Endothelial cell of umbilical vein (primary cell): ENCODE data around the gene UBE2QL1. TPM values are rescaled to one million over a fixed set of nuclear protein-coding genes. Genes with fewer than 3 reads are reported as not detected.

Experiments
- BruUV-seq: library from RNA; stranded (reverse); fragments of 400-500 nt; replicated peaks from 2 replicates; lab custom pipeline; 2021; lab: Mats Ljungman, UMichigan
- CTCF ChIA-PET: fragments of 300-600, 350-600 bp; sonication (Branson Sonifier 250); formaldehyde crosslinking; loops from one replicate; lab custom pipeline; 2021; ENCODE audit warnings: antibody characterized with exemption, inconsistent platforms; lab: Charles Lee
- POLR2A ChIA-PET: fragments of 300-600, 350-600 bp; sonication (Branson Sonifier 250); formaldehyde crosslinking; loops from one replicate; lab custom pipeline; 2021; ENCODE audit warnings: antibody characterized with exemption, inconsistent platforms; lab: Charles Lee
- DNase-seq: peaks from one replicate; pipeline ENCODE4 v3.0.0-alpha.2; 2011; ENCODE audit warnings: low read depth, low spot score
- FAIRE-seq: peaks from 2 replicates; lab custom pipeline; 2011; peaks lifted over from hg19 to GRCh38; lab: Jason Lieb, UNC
- H2AFZ ChIP-seq: 2 replicates; pipeline ENCODE4 v1.6.0; 2012; ENCODE audit warnings: low read depth, low read length, control low read depth, inconsistent platforms
- H3K27ac ChIP-seq: 2 replicates; pipeline ENCODE4 v1.5.1; 2011; ENCODE audit warnings: low read depth, mild to moderate bottlenecking, control low read depth, low read length, moderate library complexity; ENCODE audit not compliant: insufficient read depth
- H3K27me3 ChIP-seq, 2 experiments: 2 replicates each; pipeline versions ENCODE4 v1.6.0 to v1.6.1; 2011; ENCODE audit warnings: low read length in 2 of 2, mixed read lengths in 1 of 2; ENCODE audit not compliant: control insufficient read depth in 2 of 2, insufficient read depth in 2 of 2
- H3K36me3 ChIP-seq, 2 experiments: 2 replicates in 1 of 2; 3 replicates in 1 of 2; pipeline ENCODE4 v1.5.1; 2011; ENCODE audit warnings: low read length in 2 of 2, mild to moderate bottlenecking in 1 of 2, moderate library complexity in 1 of 2; ENCODE audit not compliant: control insufficient read depth in 2 of 2, insufficient read depth in 2 of 2; ENCODE audit errors: extremely low read depth in 1 of 2
- H3K4me1 ChIP-seq: 3 replicates; pipeline ENCODE4 v1.5.1; 2011; ENCODE audit warnings: mild to moderate bottlenecking, low read length; ENCODE audit not compliant: control insufficient read depth, insufficient read depth; ENCODE audit errors: extremely low read depth
- H3K4me2 ChIP-seq: 2 replicates; pipeline ENCODE4 v1.6.1; 2011; ENCODE audit warnings: low read length, control low read depth, mixed read lengths; ENCODE audit not compliant: insufficient read depth
- H3K4me3 ChIP-seq, 3 experiments: fragments of 200-600 bp in 1 of 3; sonication (generic), shearing (Covaris generic) in 1 of 3; replicated peaks in 1 of 3; 2 replicates each; pipeline ENCODE4 v1.5.1; 2011 to 2016; ENCODE audit warnings: control low read depth in 3 of 3, low read length in 3 of 3, mild to moderate bottlenecking in 2 of 3, inconsistent platforms in 1 of 3, low read depth in 1 of 3, moderate library complexity in 1 of 3; ENCODE audit not compliant: insufficient read depth in 1 of 3
- H3K79me2 ChIP-seq: 2 replicates; pipeline ENCODE4 v1.6.0; 2012; ENCODE audit warnings: low read length, inconsistent platforms; ENCODE audit not compliant: control insufficient read depth, insufficient read depth
- H3K9ac ChIP-seq: replicated peaks from 2 replicates; pipeline ENCODE3; 2011; ENCODE audit warnings: low read length, control low read depth; ENCODE audit not compliant: insufficient read depth; ENCODE audit errors: extremely low read depth
- H3K9me1 ChIP-seq: replicated peaks from 3 replicates; pipeline ENCODE4 v1.6.0; 2011; ENCODE audit warnings: mild to moderate bottlenecking, low read length; ENCODE audit not compliant: control insufficient read depth, insufficient read depth; ENCODE audit errors: extremely low read depth
- H3K9me3 ChIP-seq: replicated peaks from 2 replicates; pipeline ENCODE4 v1.5.1; 2012; ENCODE audit warnings: low read length, inconsistent platforms; ENCODE audit not compliant: control insufficient read depth, insufficient read depth
- H4K20me1 ChIP-seq: replicated peaks from 2 replicates; pipeline ENCODE3; 2011; ENCODE audit warnings: mild to moderate bottlenecking, low read length; ENCODE audit not compliant: control insufficient read depth, insufficient read depth; ENCODE audit errors: extremely low read depth
- CTCF ChIP-seq, 2 donors: IDR thresholded peaks; 1 replicate in 1 of 2; 2 replicates in 1 of 2; pipeline ENCODE4 v1.5.1; 2011; ENCODE audit warnings: low read length in 2 of 2, mild to moderate bottlenecking in 2 of 2, moderate library complexity in 2 of 2, control low read depth in 1 of 2, inconsistent platforms in 1 of 2, low read depth in 1 of 2; ENCODE audit not compliant: insufficient read depth in 1 of 2; ENCODE audit errors: extremely low read depth in 1 of 2
- EZH2 ChIP-seq: IDR thresholded peaks from 2 replicates; pipeline ENCODE4 v1.6.1; 2012; ENCODE audit warnings: borderline replicate concordance, low read depth, mild to moderate bottlenecking, moderate library complexity, low read length, inconsistent platforms; ENCODE audit not compliant: severe bottlenecking
- FOS ChIP-seq: IDR thresholded peaks from 2 replicates; pipeline ENCODE4 v1.6.1; 2011; ENCODE audit warnings: mild to moderate bottlenecking, low read length, moderate library complexity, borderline replicate concordance; ENCODE audit not compliant: insufficient read depth
- GATA2 ChIP-seq: IDR thresholded peaks from 2 replicates; pipeline ENCODE4 v1.7.0; 2011; ENCODE audit warnings: low read depth, mild to moderate bottlenecking, moderate library complexity, mixed read lengths, low read length; ENCODE audit not compliant: insufficient read length, insufficient read depth
- JUN ChIP-seq: IDR thresholded peaks from 2 replicates; pipeline ENCODE4 v1.6.1; 2011; ENCODE audit warnings: borderline replicate concordance, low read depth; ENCODE audit not compliant: insufficient read length, insufficient read depth
- MYC ChIP-seq: IDR thresholded peaks from one replicate; pipeline ENCODE4 v1.6.1; 2011; ENCODE audit warnings: mild to moderate bottlenecking, low read depth, low read length
- POLR2A ChIP-seq: IDR thresholded peaks from 2 replicates; pipeline ENCODE4 v1.6.1; 2012; ENCODE audit warnings: low read depth, mild to moderate bottlenecking, control low read depth, low read length
- POLR2AphosphoS5 ChIP-seq: IDR thresholded peaks from 2 replicates; pipeline ENCODE4 v1.6.1; 2012; ENCODE audit warnings: low read depth, mild to moderate bottlenecking, control low read depth, low read length, moderate library complexity; ENCODE audit not compliant: insufficient read depth
- dilution Hi-C: fragments of 300-500 bp; cut with MboI; formaldehyde crosslinking; loops from one replicate; pipeline ENCODE4 v1.15.0; 2019; ENCODE audit warnings: low sequenced_read_pairs; ENCODE audit not compliant: extremely low pct_ligation_motif_present
- intact Hi-C: fragments of 100-400 bp; cut with micrococcal nuclease; formaldehyde crosslinking; loops from one replicate; pipeline ENCODE4 v1.10.0; 2022
- polyA plus RNA-seq, 4 experiments: library from polyadenylated mRNA; depleted of rRNA in 3 of 4; stranded (reverse) in 3 of 4; unstranded in 1 of 4; fragments of >200 nt; gene quantifications; 2 replicates each; pipeline versions ENCODE4 v1.2.1 to v1.2.3, GENCODE V29; 2011 to 2012; ENCODE audit warnings: missing spikeins in 1 of 4
- total RNA-seq: library from RNA; stranded (reverse); gene quantifications from 2 replicates; pipeline ENCODE4 v1.2.3, GENCODE V29; 2021
- TF ChIP-seq, protein P1 (sequence below): IDR thresholded peaks from 2 replicates; pipeline ENCODE4 v1.6.1; 2011; ENCODE audit not compliant: insufficient read depth, insufficient read length

UBE2QL1 gene
- total and polyA plus RNA-seq, 2 donors (not counting 3 experiments of a cell fraction or from before 2014, with no cell fraction given) = 0.04 to 0.15 TPM

DNA sequence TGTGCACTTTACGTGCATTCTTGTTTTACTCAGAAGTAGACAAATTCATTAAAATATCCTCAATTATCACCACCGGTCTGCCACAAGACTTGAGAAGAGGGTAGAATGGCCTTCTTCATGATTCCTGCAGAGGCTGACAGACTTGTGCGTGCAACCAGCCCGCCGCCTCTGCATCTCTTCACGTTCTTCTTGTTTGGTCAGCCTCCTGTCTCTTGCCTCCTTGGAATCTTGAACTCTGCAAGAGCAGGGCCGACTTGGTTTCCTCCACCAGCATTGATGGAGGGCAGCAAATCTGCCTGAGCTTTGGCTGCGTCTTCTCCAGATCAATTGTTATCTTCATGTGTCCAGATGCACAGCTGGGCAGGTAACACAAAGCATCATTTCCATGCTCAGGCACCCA lies 20.2 kb downstream of the UBE2QL1 start:
- Histone ChIP-seq H3K36me3 (no peaks in the 10 kb centered on the region), H3K79me2 (no peaks in the 10 kb centered on the region), H3K27me3 (no peaks in the 10 kb centered on the region), H3K4me3 (no peak overlapping the region), H4K20me1 (no peaks in the 10 kb centered on the region), H3K4me1 (no peaks in the 10 kb centered on the region), H2AFZ (no peak overlapping the region), H3K9me1 (no peaks in the 10 kb centered on the region), H3K27ac (no peak overlapping the region), H3K4me2 (no peak overlapping the region), H3K9ac (no peak overlapping the region), H3K9me3 (no peaks in the 10 kb centered on the region)
- ChIA-PET CTCF (no interaction called here), POLR2A (no interaction called here)
- intact Hi-C loops (no loop called here), dilution Hi-C loops (no loop called here)
- TF ChIP-seq MYC (no peak), CTCF (IDR thresholded peaks at IDR 0.05; ENCODE audit: extremely low read depth in 1 of 2, insufficient read depth in 1 of 2, low read depth in 1 of 2, low read length in 2 of 2) (no peak), POLR2AphosphoS5 (no peak), GATA2 (no peak), POLR2A (no peak), FOS (no peak), JUN (no peak), EZH2 (no peak)
- TF ChIP-seq, protein P1, sequence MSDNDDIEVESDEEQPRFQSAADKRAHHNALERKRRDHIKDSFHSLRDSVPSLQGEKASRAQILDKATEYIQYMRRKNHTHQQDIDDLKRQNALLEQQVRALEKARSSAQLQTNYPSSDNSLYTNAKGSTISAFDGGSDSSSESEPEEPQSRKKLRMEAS = no peak
- no peak for FAIRE-seq
- DNase-seq = no peak
- BruUV-seq = no TSS peak
